Cardiac muscle cell (in vitro differentiated cells and primary cell): Measurements from ENCODE around the gene GATA2. TPM values are rescaled to one million over a fixed set of nuclear protein-coding genes. Genes with fewer than 3 reads are reported as not detected.

Experiments used
- DNase-seq, 2 donors: peaks; one replicate each; pipeline versions ENCODE4 v3.0.0 to v3.0.0-alpha.2; 2010 to 2017; ENCODE audit warnings: low read depth in 1 of 2, low spot score in 1 of 2
- H3K27ac ChIP-seq: fragments of 200-600 bp; sonication (generic); 2 replicates; pipeline ENCODE4 v1.5.1; 2016
- H3K27me3 ChIP-seq: fragments of 200-600 bp; sonication (generic); 2 replicates; pipeline ENCODE4 v1.6.0; 2016; ENCODE audit warnings: control low read depth
- H3K36me3 ChIP-seq: fragments of 200-600 bp; sonication (generic); 2 replicates; pipeline ENCODE4 v1.5.1; 2016; ENCODE audit warnings: control low read depth
- H3K4me1 ChIP-seq: fragments of 200-600 bp; sonication (generic); 2 replicates; pipeline ENCODE4 v1.8.1; 2017; ENCODE audit warnings: low read depth, mild to moderate bottlenecking, mixed run types
- H3K4me3 ChIP-seq: fragments of 200-600 bp; sonication (generic); 2 replicates; pipeline ENCODE4 v1.5.1; 2016; ENCODE audit warnings: mild to moderate bottlenecking
- H3K9me3 ChIP-seq: fragments of 200-600 bp; sonication (generic); 2 replicates; pipeline ENCODE4 v1.5.1; 2017; ENCODE audit warnings: low read depth, mild to moderate bottlenecking, control low read depth
- CTCF ChIP-seq: IDR thresholded peaks from 2 replicates; pipeline ENCODE4 v1.5.1; 2012; ENCODE audit warnings: low read depth, mild to moderate bottlenecking, low read length
- polyA plus RNA-seq: library from polyadenylated mRNA; unstranded; fragments of >200 nt; fragmentation: Nextera tagmentation; extraction: Ambion mirVana; gene quantifications from 2 replicates; pipeline ENCODE4 v1.2.1, GENCODE V29; 2016
- total RNA-seq: library from RNA; depleted of rRNA; stranded (reverse); fragments of >200 nt; gene quantifications from 2 replicates; pipeline ENCODE4 v1.2.3, GENCODE V29; 2016

GATA2 gene
- total and polyA plus RNA-seq, 2 experiments from 2014 or later: 15.2 to 18.3 TPM

- no peak for DNase-seq
- peaks cover 34% of the 10 kb centered on the region for H3K4me1 ChIP-seq
These were observed 895 bp downstream of the GATA2 start for GRCh38 chr3:128491941-128492670.

GRCh38 chr3:128491691-128491940 lies 1.4 kb downstream of the GATA2 start:
- no peak for TF ChIP-seq CTCF
- no peak for DNase-seq
- Histone ChIP-seq H3K27ac (no peak overlapping the region), H3K4me3 (no peak overlapping the region), H3K9me3 (no peaks in the 10 kb centered on the region), H3K4me1 (peaks cover 29% of the 10 kb centered on the region), H3K27me3 (peaks cover 93% of the 10 kb centered on the region), H3K36me3 (no peaks in the 10 kb centered on the region)

More at GRCh38 chr3:128491941-128492670, 895 bp downstream of the GATA2 start:
- Histone ChIP-seq H3K9me3 (no peaks in the 10 kb centered on the region), H3K27me3 (peaks cover 93% of the 10 kb centered on the region), H3K27ac (no peak overlapping the region), H3K36me3 (no peaks in the 10 kb centered on the region), H3K4me3 (peak overlapping the region; percentile 31)
- TF ChIP-seq CTCF: no peak

GRCh38 chr3:128490915-128491690 lies 1.9 kb downstream of the GATA2 start:
- Histone ChIP-seq H3K4me1 (peaks cover 26% of the 10 kb centered on the region), H3K27ac (no peak overlapping the region), H3K36me3 (no peaks in the 10 kb centered on the region), H3K27me3 (peaks cover 93% of the 10 kb centered on the region), H3K9me3 (no peaks in the 10 kb centered on the region), H3K4me3 (peak overlapping the region; percentile 58)
- TF ChIP-seq CTCF: no peak
- DNase-seq: no peak

GRCh38 chr3:128490650-128490914 lies 2.4 kb downstream of the GATA2 start:
- Histone ChIP-seq H3K36me3 (no peaks in the 10 kb centered on the region), H3K4me3 (peak overlapping the region; percentile 58), H3K27me3 (peaks cover 93% of the 10 kb centered on the region), H3K9me3 (no peaks in the 10 kb centered on the region), H3K4me1 (peaks cover 26% of the 10 kb centered on the region), H3K27ac (no peak overlapping the region)
- TF ChIP-seq CTCF: no peak
- DNase-seq: no peak

- peaks cover 93% of the 10 kb centered on the region for H3K27me3 ChIP-seq
- no peaks in the 10 kb centered on the region for H3K9me3 ChIP-seq
- peaks cover 26% of the 10 kb centered on the region for H3K4me1 ChIP-seq
- TF ChIP-seq CTCF: peak; percentile 11
- DNase-seq: peak; percentile 55 to 79
- no peak overlapping the region for H3K27ac ChIP-seq
- no peaks in the 10 kb centered on the region for H3K36me3 ChIP-seq
- H3K4me3 ChIP-seq: peak overlapping the region; percentile 58
These were observed 2.9 kb downstream of the GATA2 start for GRCh38 chr3:128489927-128490649.
